MG63 (cell line): ENCODE results near the gene POLG2. TPM values are rescaled to one million over a fixed set of nuclear protein-coding genes. Genes with fewer than 3 reads are reported as not detected.
"Not testable (repeated sequence)": the region's sequence is repeated elsewhere in the genome, so short reads cannot be mapped to it uniquely, and the experiment has no call there.

Source experiments
- DNase-seq: peaks from one replicate; pipeline ENCODE4 v3.0.0-alpha.2; 2020
- H3K27me3 ChIP-seq: fragments of 250-450 bp; sonication (Bioruptor Pico); 2 replicates; pipeline ENCODE4 v1.5.1; 2020; ENCODE audit warnings: mild to moderate bottlenecking, moderate library complexity
- H3K36me3 ChIP-seq: fragments of 250-450 bp; sonication (Bioruptor Pico); 2 replicates; pipeline ENCODE4 v1.5.1; 2020; ENCODE audit warnings: mild to moderate bottlenecking, moderate library complexity
- H3K4me3 ChIP-seq: fragments of 250-450 bp; sonication (Bioruptor Pico); 2 replicates; pipeline ENCODE4 v1.5.1; 2020; ENCODE audit warnings: mild to moderate bottlenecking, moderate library complexity
- H3K9me3 ChIP-seq: fragments of 250-450 bp; sonication (Bioruptor Pico); 2 replicates; pipeline ENCODE4 v1.5.1; 2020; ENCODE audit warnings: mild to moderate bottlenecking, moderate library complexity
- total RNA-seq: library from RNA; depleted of rRNA; stranded (reverse); fragments of >200 nt; shearing (Covaris generic); gene quantifications from 2 replicates; pipeline ENCODE4 v1.2.3, GENCODE V29; 2014; ENCODE audit warnings: low replicate concordance

Gene POLG2
- total RNA-seq, 1 experiment from 2014 or later: 2.8 TPM

DNA sequence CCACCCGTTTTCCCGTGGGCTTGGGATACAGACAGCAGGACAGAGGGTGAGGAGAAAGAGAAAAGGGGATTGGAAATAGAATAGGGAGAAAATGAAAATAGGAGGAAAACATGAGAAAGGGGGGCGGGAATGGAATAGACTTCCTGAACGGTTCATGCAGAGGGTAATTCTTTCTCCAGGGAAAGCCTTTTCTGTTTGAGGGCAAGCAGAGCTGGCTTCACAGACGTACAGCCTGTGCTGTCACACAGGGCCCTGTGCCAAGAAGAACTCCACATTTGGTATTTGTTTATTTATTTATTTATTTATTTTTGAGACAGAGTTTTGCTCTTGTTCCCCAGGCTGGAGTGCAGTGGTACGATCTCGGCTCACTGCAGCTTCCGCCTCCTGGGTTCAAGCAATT is 35.9 kb downstream of the POLG2 start:
- no peak for DNase-seq
- H3K9me3 ChIP-seq: no peaks in the 10 kb centered on the region
- H3K4me3 ChIP-seq: no peak overlapping the region
- no peaks in the 10 kb centered on the region for H3K36me3 ChIP-seq
- H3K27me3 ChIP-seq: no peaks in the 10 kb centered on the region

DNA sequence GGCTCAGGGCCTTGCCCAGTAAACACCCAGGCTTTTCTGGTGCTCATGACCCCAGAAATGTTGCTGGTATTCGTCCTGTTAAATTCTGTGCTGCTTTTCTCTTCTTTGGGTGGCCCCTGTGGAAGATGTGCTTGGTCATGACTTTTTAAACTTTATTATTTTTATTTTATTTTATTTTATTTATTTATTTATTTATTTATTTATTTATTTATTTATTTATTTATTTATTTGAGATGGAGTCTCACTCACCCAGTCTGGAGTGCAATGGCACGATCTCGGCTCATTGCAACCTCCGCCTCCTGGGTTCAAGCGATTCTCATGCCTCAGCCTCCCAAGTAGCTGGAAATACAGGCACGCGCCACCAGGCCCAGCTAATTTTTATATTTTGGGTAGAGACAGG is 37.0 kb downstream of the POLG2 start:
- DNase-seq, H3K9me3 ChIP-seq, H3K27me3 ChIP-seq, H3K4me3 ChIP-seq, H3K36me3 ChIP-seq: not testable (repeated sequence)

DNA sequence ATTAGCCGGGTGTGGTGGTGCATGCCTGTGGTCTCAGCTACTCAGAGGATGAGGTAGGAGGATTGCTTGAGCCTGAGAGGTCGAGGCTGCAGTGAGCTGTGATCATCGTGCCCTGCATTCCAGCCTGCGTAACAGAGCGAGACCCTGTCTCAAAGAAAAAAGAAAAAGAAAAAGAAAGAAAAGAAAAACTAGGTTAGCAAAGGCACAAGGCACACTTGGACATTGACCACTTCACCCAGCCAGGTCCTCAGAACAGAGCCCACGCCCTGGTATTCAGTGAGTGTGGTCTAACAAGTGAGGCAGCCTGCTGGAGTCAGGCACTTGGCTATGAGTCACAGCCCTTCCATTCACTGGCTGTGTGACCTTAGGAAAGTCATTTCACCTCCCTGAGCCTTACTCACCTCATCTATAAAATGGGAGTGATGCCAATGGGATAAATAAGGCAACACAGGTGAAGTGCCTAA is 37.5 kb downstream of the POLG2 start:
- no peak overlapping the region for H3K4me3 ChIP-seq
- no peaks in the 10 kb centered on the region for H3K9me3 ChIP-seq
- H3K27me3 ChIP-seq: no peaks in the 10 kb centered on the region
- no peaks in the 10 kb centered on the region for H3K36me3 ChIP-seq
- peak; percentile 43 for DNase-seq

DNA sequence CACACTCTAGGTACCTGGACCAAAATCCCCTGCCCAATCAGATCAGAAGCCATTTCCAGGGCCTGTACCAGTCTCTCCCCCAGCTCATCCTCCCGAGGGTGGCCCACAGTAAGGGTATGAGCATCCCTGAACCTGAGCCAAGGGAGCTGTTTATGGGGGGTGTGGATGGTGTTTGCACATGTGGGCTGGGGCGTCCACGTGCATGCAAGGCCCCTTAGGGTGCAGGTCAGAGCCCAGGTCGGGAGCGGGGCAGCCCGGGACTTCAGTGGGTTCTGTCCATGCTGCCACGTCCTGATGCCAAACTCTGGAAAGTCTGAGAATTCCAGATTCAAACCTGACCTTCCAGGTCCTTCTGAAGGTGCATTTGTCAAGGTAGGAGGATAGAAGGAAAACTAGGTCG is 38.1 kb downstream of the POLG2 start:
- Histone ChIP-seq H3K36me3 (no peaks in the 10 kb centered on the region), H3K4me3 (no peak overlapping the region), H3K27me3 (no peaks in the 10 kb centered on the region), H3K9me3 (no peaks in the 10 kb centered on the region)
- no peak for DNase-seq

DNA sequence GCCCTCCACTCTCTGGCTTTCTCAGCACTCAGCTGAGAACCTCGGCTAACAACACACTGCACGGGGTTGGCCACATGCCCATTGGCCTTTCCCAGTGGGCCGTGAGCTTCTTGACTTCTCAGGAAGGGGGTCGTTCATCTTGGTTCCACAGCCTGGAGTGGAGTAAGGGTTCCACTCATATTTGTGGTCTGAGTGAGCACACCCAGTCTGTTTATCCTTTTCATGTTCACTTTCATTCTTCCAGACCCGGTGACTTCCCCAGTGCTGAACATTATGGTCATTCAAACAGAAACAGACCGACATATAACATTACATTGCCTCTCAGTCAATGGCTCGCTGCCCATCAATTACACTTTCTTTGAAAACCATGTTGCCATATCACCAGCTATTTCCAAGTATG is 39.7 kb downstream of the POLG2 start:
- Histone ChIP-seq H3K36me3 (no peaks in the 10 kb centered on the region), H3K27me3 (no peaks in the 10 kb centered on the region), H3K4me3 (no peak overlapping the region), H3K9me3 (no peaks in the 10 kb centered on the region)
- no peak for DNase-seq

DNA sequence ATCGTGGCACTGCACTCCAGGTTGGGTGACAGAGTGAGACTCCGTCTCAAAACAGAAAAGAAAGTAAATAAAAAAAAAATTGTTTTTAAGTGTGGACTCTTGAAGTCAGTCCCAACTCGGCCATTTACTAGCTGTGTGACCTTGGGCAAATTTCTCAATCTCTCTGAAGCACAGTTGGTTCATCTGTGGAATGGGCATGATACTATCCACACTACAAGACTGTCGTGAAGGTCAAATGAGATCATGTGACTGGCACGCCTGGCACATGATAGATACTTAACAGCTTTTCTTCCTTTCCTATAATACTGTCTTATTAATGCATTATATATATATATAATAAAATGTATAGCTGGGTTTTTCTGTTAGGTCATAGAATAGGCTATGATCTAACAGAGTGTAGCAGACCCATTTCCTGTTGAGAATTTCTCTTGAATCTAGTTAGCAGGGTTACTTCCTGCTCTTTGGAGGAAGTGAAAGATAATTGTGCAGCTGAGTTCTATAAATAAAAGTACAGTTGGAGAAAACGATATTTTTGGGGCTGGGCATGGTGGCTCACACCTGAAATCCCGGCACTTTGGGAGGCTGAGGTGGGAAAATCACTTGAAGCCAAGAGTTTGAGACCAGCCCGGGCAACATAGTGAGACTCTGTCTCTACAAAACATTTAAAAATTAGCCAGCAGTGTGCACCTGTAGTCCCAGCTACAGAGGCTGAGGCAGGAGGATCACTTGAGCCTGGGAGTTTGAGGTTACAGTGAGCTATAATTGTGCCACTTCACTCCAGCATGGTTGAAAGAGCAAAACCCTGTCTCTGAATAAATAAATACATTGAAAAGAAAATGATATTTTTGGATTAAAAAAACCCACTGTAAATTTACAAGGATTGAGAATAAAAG is 40.6 kb downstream of the POLG2 start:
- no peak overlapping the region for H3K4me3 ChIP-seq
- no peaks in the 10 kb centered on the region for H3K36me3 ChIP-seq
- H3K27me3 ChIP-seq: no peaks in the 10 kb centered on the region
- DNase-seq: no peak
- no peaks in the 10 kb centered on the region for H3K9me3 ChIP-seq

DNA sequence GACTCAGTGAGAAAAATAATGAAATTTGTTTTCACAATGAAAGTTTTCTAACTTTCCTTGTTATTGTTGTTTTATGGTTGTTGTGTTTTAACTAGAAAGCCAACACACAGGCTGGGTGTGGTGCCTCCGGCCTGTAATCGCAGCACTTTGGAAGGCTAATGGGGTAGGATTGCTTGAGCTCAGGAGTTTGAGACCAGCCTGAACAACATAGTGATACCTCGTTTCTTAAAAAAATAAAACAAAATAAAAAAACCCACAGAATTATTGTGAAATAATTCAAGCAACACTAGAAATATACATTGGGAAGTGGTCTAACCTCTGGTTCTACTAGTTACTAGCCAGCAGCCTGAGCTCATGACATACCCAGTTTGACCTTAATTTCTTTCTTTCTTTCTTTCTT is 47.3 kb downstream of the POLG2 start:
- no peak for DNase-seq
- H3K9me3 ChIP-seq: no peaks in the 10 kb centered on the region
- H3K4me3 ChIP-seq: peak overlapping the region; percentile 12
- H3K36me3 ChIP-seq: no peaks in the 10 kb centered on the region
- H3K27me3 ChIP-seq: no peaks in the 10 kb centered on the region

DNA sequence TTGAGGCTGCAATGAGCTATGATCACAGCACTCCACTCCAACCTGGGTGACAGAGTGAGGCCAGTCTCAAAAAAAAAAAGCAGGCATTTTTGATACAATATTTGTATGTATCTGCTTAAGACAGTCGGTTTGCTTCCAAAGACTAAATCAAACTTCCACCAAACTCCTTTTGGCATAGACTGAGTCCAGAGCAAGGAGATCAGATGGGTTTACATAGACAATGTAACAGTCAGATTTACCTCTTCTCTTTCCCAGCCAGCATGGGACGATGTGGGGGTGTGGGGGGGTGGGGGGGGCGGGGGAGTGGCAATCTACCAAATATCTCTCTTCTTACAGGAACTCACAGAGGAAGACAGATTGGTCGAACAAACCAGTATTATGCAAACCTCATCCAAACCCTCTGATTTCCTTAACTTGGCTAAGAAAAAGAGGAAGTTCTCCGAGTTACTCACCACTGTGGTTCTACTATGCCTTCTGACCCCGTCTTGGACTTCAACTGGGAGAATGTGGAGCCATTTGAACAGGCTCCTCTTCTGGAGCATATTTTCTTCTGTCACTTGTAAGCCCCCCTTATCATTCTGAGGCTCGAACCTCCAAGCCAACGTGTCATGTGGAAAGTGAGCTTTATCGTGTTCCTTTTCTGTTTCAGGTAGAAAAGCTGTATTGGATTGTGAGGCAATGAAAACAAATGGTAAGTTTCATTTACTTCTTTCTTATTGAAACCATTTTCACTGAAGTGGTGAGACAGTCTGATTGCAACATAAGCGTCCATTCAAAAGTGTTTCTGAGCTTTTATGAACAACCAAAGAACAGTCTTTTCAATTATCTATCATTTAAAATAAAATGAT is 48.0 kb downstream of the POLG2 start, which contains the start of gene MILR1:
Gene MILR1 (plus strand): TSS at position 451 of the 848 bp plus-strand sequence. CDS start 54 bp downstream, at position 505.
- Histone ChIP-seq H3K27me3 (no peaks in the 10 kb centered on the region), H3K4me3 (peak within 1 kb of the TSS; percentile 12), H3K36me3 (no peaks in the 10 kb centered on the region), H3K9me3 (no peaks in the 10 kb centered on the region)
- DNase-seq: peak; percentile 52

DNA sequence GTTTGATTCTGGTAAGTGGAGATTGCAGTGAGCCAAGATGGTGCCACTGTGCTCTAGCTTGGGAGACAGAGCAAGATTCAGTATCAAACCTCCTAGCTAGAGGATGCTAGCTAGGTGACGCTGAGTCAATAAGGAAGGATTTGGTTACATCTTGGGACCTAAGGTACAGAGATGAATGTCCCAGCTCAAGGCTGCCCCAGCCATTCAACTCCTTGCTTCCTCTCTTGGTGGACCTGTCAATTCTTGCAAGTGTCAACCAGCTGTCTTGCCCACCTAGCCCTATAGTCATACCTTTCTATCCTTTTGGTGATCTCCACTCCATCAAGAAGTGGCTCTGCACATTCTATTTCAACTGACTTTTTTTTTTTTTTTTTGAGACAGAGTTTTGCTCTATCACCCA is 49.3 kb downstream of the POLG2 start:
- Histone ChIP-seq H3K4me3 (no peak overlapping the region), H3K9me3 (no peaks in the 10 kb centered on the region), H3K36me3 (no peaks in the 10 kb centered on the region), H3K27me3 (no peaks in the 10 kb centered on the region)
- DNase-seq: no peak

DNA sequence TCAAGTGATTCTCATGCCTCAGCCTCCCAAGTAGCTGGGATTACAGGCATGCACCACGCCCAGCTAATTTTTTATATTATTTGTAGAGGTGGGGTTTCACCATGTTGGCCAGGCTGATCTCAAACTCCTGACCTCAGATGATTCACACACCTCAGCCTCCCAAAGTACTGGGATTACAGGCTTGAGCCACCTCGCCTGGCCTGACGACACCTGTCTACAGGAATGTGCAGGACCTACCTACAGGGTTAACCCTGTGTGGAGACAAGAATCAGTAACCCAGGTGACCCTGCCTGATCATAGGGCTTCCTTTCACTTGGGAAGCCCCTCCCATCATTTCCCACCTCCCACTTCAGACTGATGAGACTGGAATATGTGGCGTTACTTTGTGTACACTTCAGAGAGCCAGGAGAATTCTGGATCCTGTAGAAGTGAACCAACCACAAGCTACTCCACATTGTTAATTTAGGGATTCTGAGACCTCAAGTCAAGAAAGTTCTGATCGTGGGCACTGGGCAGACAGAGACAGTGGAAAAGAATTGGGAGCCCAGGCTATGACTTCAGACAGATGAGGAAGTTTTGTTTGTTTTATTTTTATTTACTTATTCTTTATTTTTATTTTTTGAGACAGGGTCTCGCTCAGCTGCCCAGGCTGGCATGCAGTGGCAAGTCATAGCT is 53.6 kb downstream of the POLG2 start:
- no peaks in the 10 kb centered on the region for H3K27me3 ChIP-seq
- H3K4me3 ChIP-seq: no peak overlapping the region
- DNase-seq: no peak
- H3K36me3 ChIP-seq: no peaks in the 10 kb centered on the region
- H3K9me3 ChIP-seq: peaks cover 15% of the 10 kb centered on the region

DNA sequence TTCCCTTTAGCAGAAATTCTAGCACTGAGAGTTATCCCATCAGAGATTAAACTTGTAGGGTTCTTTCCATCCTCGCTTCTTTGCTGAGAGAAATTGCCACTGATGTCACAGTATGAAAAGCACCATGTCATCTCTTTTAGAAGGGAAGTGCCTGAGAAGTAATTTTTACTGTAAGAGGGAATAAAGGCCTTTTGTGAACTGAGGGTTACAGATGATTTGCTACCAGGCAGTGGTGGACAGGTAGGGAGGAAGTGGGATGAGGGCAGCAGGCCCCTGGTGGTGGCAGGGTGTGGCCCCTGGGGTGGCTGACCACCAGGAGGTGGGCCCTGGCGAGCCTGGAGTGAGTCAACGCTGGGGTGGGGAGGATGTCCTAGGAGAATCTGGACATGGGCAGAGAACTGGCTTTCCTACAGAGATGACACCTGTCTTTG is 54.3 kb downstream of the POLG2 start:
- no peak overlapping the region for H3K4me3 ChIP-seq
- H3K36me3 ChIP-seq: no peaks in the 10 kb centered on the region
- no peaks in the 10 kb centered on the region for H3K27me3 ChIP-seq
- peaks cover 22% of the 10 kb centered on the region for H3K9me3 ChIP-seq
- no peak for DNase-seq

DNA sequence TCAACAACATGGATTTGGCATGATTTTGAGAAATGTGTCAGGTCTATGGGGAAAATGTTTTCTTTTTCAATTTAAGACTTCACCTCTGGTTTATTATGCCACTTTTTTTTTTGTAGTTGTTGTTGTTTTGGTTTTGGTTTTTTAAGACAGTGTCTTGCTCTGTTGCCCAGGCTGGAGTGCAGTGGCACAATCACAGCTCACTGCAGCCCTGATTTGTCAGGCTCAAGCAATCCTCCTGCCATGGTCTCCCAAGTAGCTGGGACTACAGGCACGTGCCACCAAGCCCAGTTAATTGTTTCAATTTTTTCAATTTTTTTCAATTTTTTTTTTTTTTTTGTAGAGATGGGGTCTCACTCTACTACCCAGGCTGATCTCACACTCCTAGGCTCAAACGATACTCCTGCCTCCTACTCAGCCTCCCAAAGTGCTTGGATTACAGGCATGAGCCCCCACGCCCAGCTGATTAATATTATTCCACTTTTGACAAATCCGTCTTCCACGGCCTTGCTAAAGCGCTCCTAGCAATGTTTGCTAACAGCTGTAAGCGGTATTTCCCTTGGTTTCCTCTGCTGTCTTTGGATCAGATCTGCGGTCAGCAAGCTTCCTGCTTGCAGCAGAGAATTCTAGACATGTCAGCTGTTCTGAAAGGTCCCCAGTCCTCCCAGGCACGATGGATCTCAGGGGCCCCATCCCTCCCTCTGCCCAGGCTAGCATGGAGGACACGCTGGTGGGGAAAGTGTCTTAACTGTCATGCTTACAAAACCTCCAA is 54.9 kb downstream of the POLG2 start:
- Histone ChIP-seq H3K4me3 (no peak overlapping the region), H3K36me3 (no peaks in the 10 kb centered on the region), H3K9me3 (peaks cover 28% of the 10 kb centered on the region), H3K27me3 (no peaks in the 10 kb centered on the region)
- DNase-seq: no peak

DNA sequence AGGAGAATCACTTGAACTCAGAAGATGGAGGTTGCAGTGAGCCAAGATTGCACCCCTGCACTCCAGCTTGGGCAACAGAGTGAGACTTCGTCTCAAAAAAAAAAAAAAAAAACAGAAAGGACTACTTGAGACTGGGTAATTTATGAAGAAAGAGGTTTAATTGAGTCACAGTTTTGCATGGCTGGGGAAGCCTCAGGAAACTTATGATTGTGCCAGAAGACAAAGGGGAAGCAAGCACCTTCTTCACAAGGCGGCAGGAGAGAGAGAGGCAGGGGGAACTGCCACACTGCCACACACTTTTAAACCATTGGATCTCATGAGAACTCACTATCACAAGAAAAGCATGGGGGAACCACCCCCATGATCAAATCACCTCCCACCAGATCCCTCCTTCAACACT is 56.9 kb downstream of the POLG2 start:
- DNase-seq: no peak
- no peak overlapping the region for H3K4me3 ChIP-seq
- H3K36me3 ChIP-seq: no peaks in the 10 kb centered on the region
- H3K27me3 ChIP-seq: no peaks in the 10 kb centered on the region
- peaks cover 28% of the 10 kb centered on the region for H3K9me3 ChIP-seq

DNA sequence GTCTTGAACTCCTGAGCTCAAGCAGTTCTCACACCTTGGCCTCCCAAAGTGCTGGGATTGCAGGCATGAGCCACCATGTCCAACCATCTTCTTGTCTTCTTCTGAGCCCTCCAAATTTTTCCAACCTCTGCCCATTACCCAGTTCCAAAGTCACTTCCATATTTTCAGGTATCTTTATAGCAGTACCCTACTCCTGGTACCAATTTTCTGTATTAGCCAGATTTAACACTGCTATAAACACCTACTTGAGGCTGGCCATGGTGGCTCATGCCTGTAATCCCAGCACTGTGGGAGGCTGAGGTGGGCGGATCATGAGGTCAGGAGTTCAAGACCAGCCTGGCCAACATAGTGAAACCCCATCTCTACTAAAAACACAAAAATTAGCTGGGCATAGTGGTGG is 57.3 kb downstream of the POLG2 start:
- not testable (repeated sequence) for DNase-seq

DNA sequence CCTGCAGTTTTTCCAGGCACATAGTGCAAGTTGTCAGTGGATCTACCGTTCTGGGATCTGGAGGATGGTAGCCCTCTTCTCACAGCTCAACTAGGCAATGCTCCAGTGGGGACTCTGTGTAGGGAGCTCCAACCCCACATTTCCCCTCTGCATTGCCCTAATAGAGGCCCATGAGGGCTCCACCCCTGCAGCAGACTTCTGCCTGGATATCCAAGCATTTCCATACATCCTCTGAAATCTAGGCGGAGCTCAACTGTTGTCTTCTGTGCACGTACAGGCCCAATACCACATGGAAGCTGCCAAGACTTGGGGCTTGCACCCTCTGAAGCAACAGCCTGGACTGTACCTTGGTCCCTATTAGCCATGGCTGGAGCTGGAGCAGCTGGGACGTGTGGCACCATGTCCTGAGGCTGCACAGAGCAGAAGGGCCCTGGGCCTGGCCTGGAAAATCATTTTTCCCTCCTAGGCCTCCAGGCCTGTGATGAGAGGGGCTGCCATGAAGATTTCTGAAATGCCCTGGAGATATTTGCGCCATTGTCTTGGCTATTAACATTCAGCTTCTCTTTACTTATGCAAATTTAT is 58.8 kb downstream of the POLG2 start:
- H3K9me3 ChIP-seq: peaks cover 28% of the 10 kb centered on the region
- no peak overlapping the region for H3K4me3 ChIP-seq
- DNase-seq: no peak
- H3K27me3 ChIP-seq: no peaks in the 10 kb centered on the region
- no peaks in the 10 kb centered on the region for H3K36me3 ChIP-seq

More for the DNA sequence above, 57.3 kb downstream of the POLG2 start:
- H3K9me3 ChIP-seq: peaks cover 28% of the 10 kb centered on the region
- not testable (repeated sequence) for H3K4me3 ChIP-seq, H3K36me3 ChIP-seq, H3K27me3 ChIP-seq

DNA sequence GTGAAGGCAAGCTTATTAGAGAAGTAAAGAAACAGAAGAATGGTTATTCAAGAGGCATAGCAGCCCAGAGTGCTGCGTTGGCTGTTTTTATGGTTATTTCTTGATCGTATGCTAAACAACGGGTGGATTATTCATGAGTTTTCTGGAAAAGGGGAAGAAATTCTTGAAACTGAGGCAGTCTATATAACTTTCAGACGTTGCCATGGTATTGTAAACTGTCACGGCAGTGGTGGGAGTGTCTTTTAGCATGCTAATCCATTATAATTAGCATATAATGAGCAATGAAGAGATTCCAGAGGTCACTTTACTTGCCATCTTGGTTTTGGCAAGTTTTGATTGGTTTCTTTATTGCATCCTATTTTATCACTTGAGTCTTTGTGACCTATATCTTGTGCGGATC is 65.3 kb downstream of the POLG2 start:
- H3K9me3 ChIP-seq: no peaks in the 10 kb centered on the region; the same call in 1 of the 2 replicates
- H3K4me3 ChIP-seq: no peak overlapping the region
- H3K27me3 ChIP-seq: no peaks in the 10 kb centered on the region
- no peaks in the 10 kb centered on the region for H3K36me3 ChIP-seq
- DNase-seq: no peak
